Measurements from ENCODE around the gene MAGED4B. TPM values are rescaled to one million over a fixed set of nuclear protein-coding genes. Genes with fewer than 3 reads are reported as not detected.
"Not testable (repeated sequence)": the region's sequence is repeated elsewhere in the genome, so short reads cannot be mapped to it uniquely, and the experiment has no call there.

Gene MAGED4B, protein sequence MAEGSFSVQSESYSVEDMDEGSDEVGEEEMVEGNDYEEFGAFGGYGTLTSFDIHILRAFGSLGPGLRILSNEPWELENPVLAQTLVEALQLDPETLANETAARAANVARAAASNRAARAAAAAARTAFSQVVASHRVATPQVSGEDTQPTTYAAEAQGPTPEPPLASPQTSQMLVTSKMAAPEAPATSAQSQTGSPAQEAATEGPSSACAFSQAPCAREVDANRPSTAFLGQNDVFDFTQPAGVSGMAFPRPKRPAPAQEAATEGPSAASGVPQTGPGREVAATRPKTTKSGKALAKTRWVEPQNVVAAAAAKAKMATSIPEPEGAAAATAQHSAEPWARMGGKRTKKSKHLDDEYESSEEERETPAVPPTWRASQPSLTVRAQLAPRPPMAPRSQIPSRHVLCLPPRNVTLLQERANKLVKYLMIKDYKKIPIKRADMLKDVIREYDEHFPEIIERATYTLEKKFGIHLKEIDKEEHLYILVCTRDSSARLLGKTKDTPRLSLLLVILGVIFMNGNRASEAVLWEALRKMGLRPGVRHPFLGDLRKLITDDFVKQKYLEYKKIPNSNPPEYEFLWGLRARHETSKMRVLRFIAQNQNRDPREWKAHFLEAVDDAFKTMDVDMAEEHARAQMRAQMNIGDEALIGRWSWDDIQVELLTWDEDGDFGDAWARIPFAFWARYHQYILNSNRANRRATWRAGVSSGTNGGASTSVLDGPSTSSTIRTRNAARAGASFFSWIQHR
- 31.7 and 35.5 TPM in 2 replicates for total RNA-seq (2012; rRNA removed)
- polyA plus RNA-seq (2012; rRNA removed) = 75.4 and 85.5 TPM in 2 replicates
- polyA plus RNA-seq (2012; cell fraction: cytosol; rRNA removed) = 59.7 and 72.0 TPM in 2 replicates
- 234 and 640 TPM in 2 replicates for polyA plus RNA-seq (2012; cell fraction: nucleus; rRNA removed; ENCODE audit: low replicate concordance)
- not detected for Bru-seq, nascent RNA
- not detected for BruChase-seq, experiment 1, labeled RNA remaining after a 6-hour chase
- not detected for BruChase-seq, experiment 2, labeled RNA remaining after a 2-hour chase
- long read RNA-seq, transcript MAGED4B-201 (13 exons, 2,578 nt) = major isoform, 57 of 149 reads
- long read RNA-seq, transcript MAGED4B-211 (13 exons, 2,482 nt) = minor isoform, 27 of 149 reads
- long read RNA-seq, partial matches to known transcripts = 29 of 149 reads
- long read RNA-seq, other reads (novel, unspliced or antisense) = 32 of 149 reads

- CTCF ChIA-PET; H4K91ac ChIP-seq (ENCODE audit: insufficient read depth, low read depth, low read length); intact Hi-C loops (cut with micrococcal nuclease); H3K14ac ChIP-seq (replicated peaks; ENCODE audit: low read depth, low read length); H4K20me1 ChIP-seq (ENCODE audit: insufficient read depth, low read length); H3K18ac ChIP-seq (ENCODE audit: low read depth, low read length); H4K5ac ChIP-seq (ENCODE audit: low read depth, low read length); H3K9me3 ChIP-seq (ENCODE audit: control insufficient read depth, insufficient read depth, low read length); H3K79me1 ChIP-seq (ENCODE audit: low read depth in 1 of 2, low read length in 2 of 2); dilution Hi-C loops (cut with HindIII; ENCODE audit: low sequenced_read_pairs, unreplicated experiment); H3K9ac ChIP-seq (ENCODE audit: low read depth, low read length); POLR2A ChIA-PET (ENCODE audit: unreplicated experiment); H2AK5ac ChIP-seq (ENCODE audit: low read depth, low read length); H3K56ac ChIP-seq (ENCODE audit: extremely low read depth, insufficient read depth, low read length); H2BK20ac ChIP-seq (ENCODE audit: low read depth, low read length); H3K4me2 ChIP-seq (ENCODE audit: low read depth, low read length); in situ Hi-C loops (cut with MboI; ENCODE audit: low sequenced_read_pairs); H2BK5ac ChIP-seq (ENCODE audit: low read depth, low read length, poor library complexity, severe bottlenecking); H3K9me1 ChIP-seq (ENCODE audit: insufficient read depth, low read length); H3K27me3 ChIP-seq (ENCODE audit: control insufficient read depth, insufficient read depth, low read length); H3K23ac ChIP-seq (ENCODE audit: low read depth, low read length); H3K4ac ChIP-seq (ENCODE audit: low read depth, low read length); BruUV-seq (replicated peaks); H3K36me3 ChIP-seq (ENCODE audit: control insufficient read depth, insufficient read depth, low read length); H2BK120ac ChIP-seq (ENCODE audit: low read depth, low read length); H2AK9ac ChIP-seq (replicated peaks; ENCODE audit: low read depth, low read length, poor library complexity); H2AFZ ChIP-seq (replicated peaks; ENCODE audit: low read length, poor library complexity); H3K4me1 ChIP-seq (ENCODE audit: control insufficient read depth, insufficient read depth, low read length); H2BK15ac ChIP-seq (ENCODE audit: low read depth, low read length); H3K4me3 ChIP-seq (ENCODE audit: insufficient read depth, low read depth, low read length); DNase-seq; H4K8ac ChIP-seq (ENCODE audit: low read depth in 2 of 2, low read length in 2 of 2); H3K27ac ChIP-seq (ENCODE audit: insufficient read depth, low read length): not testable (repeated sequence)
- ATAC-seq (ENCODE audit: low read depth) = peak; percentile 92
- WGBS, 2 experiments (ENCODE audit: extremely low coverage in 2 of 2, insufficient read length in 1 of 2) = no CpG with 5 or more reads among the region's 56 CpGs
Measured at GRCh38 chrX:52068666-52069640, at the start of gene MAGED4B. Gene MAGED4B, minus strand, starts transcription at chrX:52069183. Its CDS starts 1,011 bp downstream, at chrX:52068172.
